NCI-H345 (cell line): ENCODE results near the gene CEP128.

Source experiments
- DNase-seq: peaks from one replicate; lab custom pipeline; 2025; lab: John Stamatoyannopoulos, UW

CEP128 gene

GRCh38 chr14:80669426-80669825 is 272.1 kb downstream of the CEP128 start:
- no peak for DNase-seq

DNA sequence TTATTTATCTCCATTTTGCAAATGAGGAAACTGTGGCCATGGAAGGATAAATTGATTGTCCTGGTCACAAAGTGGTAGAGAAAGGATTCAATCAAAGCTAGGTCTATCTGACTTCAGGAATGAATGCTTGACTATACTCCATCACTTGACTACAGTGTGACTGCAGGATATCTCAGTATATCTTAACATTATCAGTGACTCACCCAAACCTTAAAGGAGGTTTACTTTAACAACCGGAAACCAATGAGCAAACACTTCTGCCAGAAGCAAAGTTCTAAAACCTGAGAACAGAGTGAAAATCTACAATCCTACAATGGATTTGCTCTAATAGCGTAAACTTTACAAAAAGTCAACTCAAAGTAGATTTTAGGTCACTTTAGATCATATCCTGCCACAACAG is 277.0 kb downstream of the CEP128 start:
- no peak for DNase-seq

GRCh38 chr14:80663541-80663940 is 278.0 kb downstream of the CEP128 start:
- DNase-seq: no peak

- DNase-seq: no peak
These were observed 281.8 kb downstream of the CEP128 start for GRCh38 chr14:80659783-80660182.

DNA sequence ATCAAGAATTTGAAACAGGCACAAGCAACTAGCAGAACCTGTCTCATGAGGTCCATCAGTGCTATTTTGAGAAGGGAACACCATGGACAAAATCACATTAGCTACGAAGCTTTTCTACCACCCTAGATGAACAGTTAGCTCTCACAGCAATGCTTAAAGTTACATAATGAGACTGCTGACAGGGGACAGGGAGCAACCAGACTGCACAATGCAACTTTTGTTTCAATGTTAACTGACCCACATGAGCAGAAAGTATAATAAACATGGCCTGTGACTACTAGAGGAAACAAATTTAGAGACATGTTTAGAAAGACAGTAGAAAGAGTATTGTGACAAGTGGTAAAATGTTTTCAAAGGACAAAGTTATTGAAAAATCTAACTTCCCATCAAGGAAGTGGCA is 282.8 kb downstream of the CEP128 start:
- DNase-seq: no peak

DNA sequence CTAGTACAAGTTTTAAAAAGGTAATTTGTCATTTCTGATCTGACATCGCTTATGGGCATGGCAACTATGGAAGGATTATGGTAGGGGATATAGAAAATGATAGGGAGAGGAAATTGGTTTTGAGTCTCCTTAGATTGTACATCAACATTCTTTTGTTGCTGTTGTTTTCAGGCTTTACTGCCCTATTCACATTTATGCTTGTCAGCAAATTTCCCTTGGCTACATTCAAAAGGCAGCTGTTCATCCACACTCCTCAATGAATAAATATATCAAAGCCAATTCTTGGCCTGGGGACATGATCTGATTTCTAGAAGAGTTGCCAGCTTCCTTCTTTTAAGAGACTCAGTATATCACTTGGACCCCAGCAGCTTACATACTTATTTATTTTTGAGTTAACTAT is 283.4 kb downstream of the CEP128 start:
- DNase-seq: no peak

DNA sequence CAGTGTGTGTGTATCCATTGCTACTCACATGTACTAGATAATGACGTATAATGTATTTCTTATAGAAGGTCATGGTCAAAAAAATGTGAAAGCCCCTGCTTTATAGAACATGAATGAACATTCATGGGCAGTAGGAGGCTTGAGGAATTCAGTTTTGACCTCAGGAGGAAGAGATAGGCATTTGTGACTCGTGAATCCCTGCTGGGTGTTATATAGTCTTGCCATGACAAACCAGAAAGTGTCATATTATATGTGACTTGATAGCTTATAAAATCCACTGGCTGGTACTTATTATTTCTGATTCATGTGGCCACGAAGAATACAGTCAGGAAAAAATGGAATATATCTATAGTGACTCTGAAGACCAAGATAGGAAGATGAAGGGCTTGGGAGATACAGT is 287.6 kb downstream of the CEP128 start:
- DNase-seq: no peak

DNA sequence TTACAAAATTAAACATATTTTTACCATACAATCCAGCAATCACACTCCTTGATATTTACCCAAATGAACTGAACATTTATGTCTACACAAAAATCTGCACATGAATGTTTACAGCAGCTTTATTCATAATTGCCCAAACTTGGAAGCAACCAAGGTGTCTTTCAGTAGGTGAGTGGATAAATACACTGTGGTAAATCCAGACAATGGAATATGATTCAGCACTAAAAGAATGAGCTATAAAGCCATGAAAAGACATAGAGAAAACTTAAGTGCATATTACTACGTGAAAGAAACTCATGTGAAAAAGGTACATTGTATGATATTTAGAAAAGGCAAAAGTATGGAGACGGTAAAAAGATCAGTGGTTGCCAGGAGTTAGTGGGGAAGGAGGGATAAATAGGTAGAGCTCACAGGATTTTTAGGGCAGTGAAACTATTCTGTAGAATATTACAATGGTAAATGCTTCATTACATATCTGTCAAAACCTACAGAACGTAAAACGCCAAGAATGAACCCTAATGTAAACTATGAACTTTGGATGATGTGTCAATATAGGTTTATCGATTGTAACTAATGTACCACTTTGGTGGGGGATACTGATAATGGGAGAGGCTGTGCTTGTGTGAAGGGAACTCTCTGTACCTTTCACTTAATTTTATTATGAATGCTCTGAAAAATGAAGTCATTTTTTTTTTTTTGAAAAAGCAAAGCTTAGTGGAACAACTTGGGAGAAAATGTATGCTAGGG is 295.7 kb downstream of the CEP128 start:
- no peak for DNase-seq

- DNase-seq: no peak
These were observed 296.7 kb downstream of the CEP128 start for GRCh38 chr14:80644826-80645225.

DNA sequence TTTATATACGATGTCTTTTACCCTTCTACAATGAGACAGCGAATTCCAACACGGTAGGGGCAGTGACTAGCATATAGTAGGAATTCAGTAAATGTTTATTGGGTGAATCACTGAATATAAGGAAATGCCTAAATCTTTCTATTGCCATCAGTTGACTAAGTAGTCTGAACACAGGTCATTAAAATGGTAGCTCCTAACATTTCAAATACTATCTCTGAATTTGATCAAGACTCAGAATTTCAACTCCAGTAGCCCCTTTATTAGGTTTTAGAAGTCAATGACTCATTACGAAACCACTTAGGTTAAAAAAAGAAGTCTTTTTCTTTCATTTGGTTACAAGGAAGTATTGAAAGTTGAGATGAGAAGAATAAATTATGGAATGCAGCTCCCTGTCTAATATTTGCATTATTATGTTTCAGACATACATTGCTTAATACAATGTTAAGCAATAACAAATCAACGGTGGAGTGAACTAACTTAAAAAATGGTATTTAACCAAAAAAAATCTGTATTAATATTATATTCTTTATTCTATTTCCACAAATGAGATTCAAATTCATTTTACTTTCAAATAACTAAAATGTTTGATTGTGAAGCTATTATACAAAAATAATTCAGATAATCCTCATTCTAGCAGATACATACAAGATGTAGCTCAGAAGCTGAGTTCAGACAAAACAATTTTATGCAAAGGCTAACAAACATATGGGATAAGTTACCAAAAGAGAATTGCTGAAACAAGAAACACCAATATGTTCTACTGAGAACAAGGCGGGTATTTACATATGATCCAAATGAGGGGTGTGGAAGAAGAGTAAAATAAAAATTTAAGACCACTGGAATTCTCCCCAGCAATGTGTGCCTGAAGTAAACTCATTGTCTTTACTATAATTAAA is 302.7 kb downstream of the CEP128 start:
- DNase-seq: no peak

GRCh38 chr14:80637756-80638619 is 303.6 kb downstream of the CEP128 start:
- no peak for DNase-seq

GRCh38 chr14:80636071-80636470 is 305.5 kb downstream of the CEP128 start:
- DNase-seq: no peak

GRCh38 chr14:80634106-80634758 is 307.3 kb downstream of the CEP128 start:
- peak; percentile 8 for DNase-seq

DNA sequence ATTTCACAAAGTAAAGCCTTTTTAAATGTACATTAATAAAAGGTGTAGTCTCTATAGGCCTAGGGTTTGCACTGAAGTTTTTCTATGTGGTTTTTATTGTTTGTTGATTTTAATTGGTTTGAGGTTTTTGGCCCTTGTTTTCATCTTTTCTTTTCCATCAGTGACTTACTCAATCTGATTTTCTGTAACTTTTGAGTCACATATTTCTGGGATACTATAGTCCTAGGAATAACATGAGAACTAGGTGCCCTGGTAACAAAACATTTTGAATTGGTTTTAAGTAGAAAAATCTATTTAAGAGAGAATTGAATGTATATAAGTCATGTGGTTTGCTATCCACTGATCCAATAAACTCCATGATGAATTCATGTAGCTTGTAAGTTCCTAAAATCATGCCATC is 311.9 kb downstream of the CEP128 start:
- DNase-seq: no peak

GRCh38 chr14:80628547-80628946 is 313.0 kb downstream of the CEP128 start:
- no peak for DNase-seq

GRCh38 chr14:80627745-80628144 is 313.8 kb downstream of the CEP128 start:
- DNase-seq: no peak

GRCh38 chr14:80624581-80624980 is 317.0 kb downstream of the CEP128 start:
- DNase-seq: no peak

DNA sequence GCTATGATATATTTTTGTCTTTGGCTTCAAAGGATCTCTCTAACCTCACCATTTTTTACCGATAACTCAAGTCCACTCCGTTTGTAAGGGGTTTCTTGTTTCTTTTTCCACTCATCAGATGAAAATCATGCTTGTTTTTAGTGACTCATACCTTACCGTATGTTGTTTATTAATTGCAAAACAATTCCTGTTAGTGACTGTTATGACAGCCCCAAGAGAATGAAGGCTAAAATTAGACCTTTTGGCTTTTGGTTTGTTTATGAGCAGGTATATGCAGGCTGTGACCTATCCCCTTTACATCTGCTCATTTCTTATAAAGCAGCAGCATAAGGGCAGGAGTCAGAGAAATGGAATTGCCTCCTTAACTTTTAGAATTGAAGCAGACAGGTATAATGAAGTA is 319.8 kb downstream of the CEP128 start:
- no peak for DNase-seq

DNA sequence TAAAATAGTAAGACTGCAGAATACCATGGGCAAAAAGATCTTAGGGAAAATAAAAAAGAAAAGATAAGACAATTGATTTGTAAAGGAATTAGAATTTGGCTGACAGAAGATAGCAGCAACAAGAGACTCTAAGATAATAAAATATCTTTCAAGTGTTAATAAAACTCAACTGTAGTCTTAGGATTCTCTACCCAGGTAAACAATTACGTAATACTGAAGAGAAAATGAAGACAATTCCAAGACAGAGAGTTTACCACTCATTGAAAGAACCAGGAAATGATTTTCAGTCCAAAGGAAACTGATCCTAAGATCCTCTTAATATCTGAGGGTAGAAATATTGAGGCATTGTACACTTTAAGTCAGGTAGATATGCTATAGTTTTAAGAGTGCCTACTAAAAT is 321.1 kb downstream of the CEP128 start:
- DNase-seq: no peak

- DNase-seq: no peak
These were observed 322.7 kb downstream of the CEP128 start for GRCh38 chr14:80618751-80619329.

GRCh38 chr14:80615831-80616230 is 325.7 kb downstream of the CEP128 start:
- DNase-seq: no peak
